Measurements from ENCODE around the gene DPP7.

Gene DPP7

DNA sequence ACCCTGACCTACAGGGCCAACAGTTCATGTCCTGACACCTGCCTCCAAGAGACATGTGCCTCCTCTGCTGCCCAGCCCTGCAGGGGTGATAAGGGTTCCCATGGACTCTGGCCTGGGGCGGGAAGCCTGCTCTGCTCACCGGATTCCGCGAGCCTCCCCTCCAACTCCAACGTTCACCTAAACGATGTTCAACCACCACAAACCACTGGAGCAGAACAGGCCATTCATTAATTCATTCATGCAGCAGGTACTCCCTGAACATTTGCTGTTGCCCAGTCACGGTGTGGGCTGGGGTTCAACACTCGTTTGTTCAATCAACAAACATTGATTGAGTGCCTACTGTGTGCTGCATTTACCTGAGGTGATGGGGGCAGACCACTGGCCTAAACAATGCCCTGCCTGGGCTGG is 40.5 kb downstream of the DPP7 start:
- no peak overlapping the region for H3K27ac ChIP-seq (ENCODE audit: poor library complexity, severe bottlenecking)
- DNase-seq (ENCODE audit: low spot score) (no peak), ATAC-seq (ENCODE audit: low read depth) (no peak)
- H3K36me3 ChIP-seq (ENCODE audit: low read depth) = peaks cover 5% of the 10 kb centered on the region; the same call in 1 of the 2 replicates
- no peaks in the 10 kb centered on the region for H3K9me3 ChIP-seq (ENCODE audit: severe bottlenecking)
- no peaks in the 10 kb centered on the region for H3K27me3 ChIP-seq (ENCODE audit: insufficient read depth, poor library complexity, severe bottlenecking)
- no peaks in the 10 kb centered on the region for H3K4me1 ChIP-seq (ENCODE audit: insufficient read depth, poor library complexity, severe bottlenecking)
- H3K4me3 ChIP-seq (ENCODE audit: severe bottlenecking) = no peak overlapping the region
- TF ChIP-seq, protein P1, sequence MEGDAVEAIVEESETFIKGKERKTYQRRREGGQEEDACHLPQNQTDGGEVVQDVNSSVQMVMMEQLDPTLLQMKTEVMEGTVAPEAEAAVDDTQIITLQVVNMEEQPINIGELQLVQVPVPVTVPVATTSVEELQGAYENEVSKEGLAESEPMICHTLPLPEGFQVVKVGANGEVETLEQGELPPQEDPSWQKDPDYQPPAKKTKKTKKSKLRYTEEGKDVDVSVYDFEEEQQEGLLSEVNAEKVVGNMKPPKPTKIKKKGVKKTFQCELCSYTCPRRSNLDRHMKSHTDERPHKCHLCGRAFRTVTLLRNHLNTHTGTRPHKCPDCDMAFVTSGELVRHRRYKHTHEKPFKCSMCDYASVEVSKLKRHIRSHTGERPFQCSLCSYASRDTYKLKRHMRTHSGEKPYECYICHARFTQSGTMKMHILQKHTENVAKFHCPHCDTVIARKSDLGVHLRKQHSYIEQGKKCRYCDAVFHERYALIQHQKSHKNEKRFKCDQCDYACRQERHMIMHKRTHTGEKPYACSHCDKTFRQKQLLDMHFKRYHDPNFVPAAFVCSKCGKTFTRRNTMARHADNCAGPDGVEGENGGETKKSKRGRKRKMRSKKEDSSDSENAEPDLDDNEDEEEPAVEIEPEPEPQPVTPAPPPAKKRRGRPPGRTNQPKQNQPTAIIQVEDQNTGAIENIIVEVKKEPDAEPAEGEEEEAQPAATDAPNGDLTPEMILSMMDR (IDR thresholded peaks at IDR 0.05; ENCODE audit: poor library complexity, severe bottlenecking) = no peak

DNA sequence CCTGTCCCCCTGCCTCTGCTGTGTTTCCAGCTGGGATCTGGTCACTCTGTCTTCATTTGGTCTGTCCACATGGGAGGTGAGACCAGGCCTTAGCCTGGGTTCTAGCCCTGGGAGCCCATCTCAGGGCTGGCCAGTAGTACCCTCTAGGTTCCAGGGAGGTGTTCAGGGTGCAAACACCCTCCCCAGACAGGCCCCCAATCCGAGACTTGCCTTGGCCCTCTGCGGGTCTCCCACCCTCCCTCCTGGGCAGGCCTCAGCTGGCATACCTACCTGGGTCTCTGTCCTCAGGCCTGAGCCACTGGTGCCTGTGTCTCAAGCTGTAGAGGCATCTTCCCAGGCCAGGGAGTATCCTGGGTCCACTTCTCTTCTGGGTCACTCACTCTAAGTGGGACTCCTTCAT is 43.3 kb downstream of the DPP7 start:
- Histone ChIP-seq H3K4me1 (ENCODE audit: insufficient read depth, poor library complexity, severe bottlenecking) (no peaks in the 10 kb centered on the region), H3K27ac (ENCODE audit: poor library complexity, severe bottlenecking) (peak overlapping the region; percentile 47), H3K27me3 (ENCODE audit: insufficient read depth, poor library complexity, severe bottlenecking) (no peaks in the 10 kb centered on the region), H3K4me3 (ENCODE audit: severe bottlenecking) (peak overlapping the region; percentile 90), H3K9me3 (ENCODE audit: severe bottlenecking) (no peaks in the 10 kb centered on the region), H3K36me3 (ENCODE audit: low read depth) (no peaks in the 10 kb centered on the region)
- ATAC-seq (ENCODE audit: low read depth) (no peak), DNase-seq (ENCODE audit: low spot score) (no peak)
- TF ChIP-seq, protein P1 (IDR thresholded peaks at IDR 0.05; ENCODE audit: poor library complexity, severe bottlenecking) = no peak

DNA sequence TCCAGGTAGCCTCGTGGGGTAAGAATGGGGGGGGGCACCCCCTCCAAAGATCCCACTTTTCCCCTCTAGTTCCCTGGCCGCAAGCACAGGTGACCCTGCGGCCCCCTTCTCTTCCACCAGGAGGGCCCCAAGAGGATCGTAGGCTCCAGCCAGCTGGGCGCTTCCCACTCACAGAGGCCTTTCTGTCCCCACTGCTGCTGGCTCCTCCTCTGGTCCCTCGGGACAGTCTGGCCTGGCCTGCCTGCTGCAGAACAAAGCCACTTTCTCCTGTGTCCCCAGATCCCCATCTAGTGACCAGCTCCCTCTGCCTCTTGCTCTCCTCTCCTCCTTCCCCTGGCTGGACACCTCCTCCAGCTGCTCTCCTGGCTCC is 43.6 kb downstream of the DPP7 start:
- H3K27ac ChIP-seq (ENCODE audit: poor library complexity, severe bottlenecking) = peak overlapping the region; percentile 47
- H3K4me1 ChIP-seq (ENCODE audit: insufficient read depth, poor library complexity, severe bottlenecking) = no peaks in the 10 kb centered on the region
- no peak for DNase-seq (ENCODE audit: low spot score)

DNA sequence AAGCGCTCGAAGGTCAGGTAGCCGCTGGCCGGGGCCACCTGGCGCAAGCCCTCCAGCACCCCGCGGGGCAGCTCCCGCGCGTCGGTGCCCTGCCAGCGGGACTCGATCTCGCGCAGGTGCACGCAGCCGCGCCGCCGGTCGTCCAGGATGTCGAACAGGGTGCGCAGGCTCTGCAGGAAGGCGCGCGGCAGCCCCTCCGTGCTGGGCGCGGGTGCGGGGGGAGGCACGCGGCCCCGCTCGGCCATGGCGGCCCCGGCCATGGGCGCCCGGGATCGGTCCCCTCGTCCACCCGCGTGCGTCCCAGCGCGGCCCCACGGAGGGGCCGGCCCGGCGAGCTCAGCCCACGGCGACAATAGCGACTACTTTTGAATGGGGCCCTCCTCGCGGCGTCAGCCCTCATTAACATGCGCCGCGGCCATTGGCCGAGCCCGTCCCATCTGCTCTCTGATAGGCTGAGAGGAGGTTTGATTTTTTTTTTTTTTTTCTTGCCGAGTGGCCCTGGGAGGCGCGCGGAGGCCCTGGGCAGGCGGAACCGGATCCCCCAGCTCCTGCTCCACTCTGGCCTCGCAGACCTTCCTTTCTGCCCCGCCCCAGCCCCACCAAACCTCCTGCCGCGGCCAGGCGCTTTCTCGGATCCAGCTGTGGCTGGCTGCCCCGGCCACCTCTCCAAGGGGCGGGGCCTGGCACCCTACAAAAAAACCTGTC is 44.2 kb downstream of the DPP7 start, which contains the start of gene SAPCD2:
Gene SAPCD2 (minus strand): TSS at position 357 of the 705 bp plus-strand sequence. CDS start 97 bp downstream, at position 260.
- peak; percentile 76 for ATAC-seq (ENCODE audit: low read depth)
- Histone ChIP-seq H3K4me1 (ENCODE audit: insufficient read depth, poor library complexity, severe bottlenecking) (no peaks in the 10 kb centered on the region), H3K9me3 (ENCODE audit: severe bottlenecking) (no peaks in the 10 kb centered on the region)

More for the DNA sequence above, 43.6 kb downstream of the DPP7 start:
- Histone ChIP-seq H3K9me3 (ENCODE audit: severe bottlenecking) (no peaks in the 10 kb centered on the region), H3K27me3 (ENCODE audit: insufficient read depth, poor library complexity, severe bottlenecking) (no peaks in the 10 kb centered on the region), H3K4me3 (ENCODE audit: severe bottlenecking) (peak overlapping the region; percentile 90), H3K36me3 (ENCODE audit: low read depth) (no peaks in the 10 kb centered on the region)
- TF ChIP-seq, protein P1 (IDR thresholded peaks at IDR 0.05; ENCODE audit: poor library complexity, severe bottlenecking) = no peak
- peak; percentile 8 for ATAC-seq (ENCODE audit: low read depth)

More for the DNA sequence above, 44.2 kb downstream of the DPP7 start, which contains the start of gene SAPCD2:
- TF ChIP-seq, protein P1 (IDR thresholded peaks at IDR 0.05; ENCODE audit: poor library complexity, severe bottlenecking) = no peak
- Histone ChIP-seq H3K27me3 (ENCODE audit: insufficient read depth, poor library complexity, severe bottlenecking) (no peaks in the 10 kb centered on the region), H3K4me3 (ENCODE audit: severe bottlenecking) (peak within 1 kb of the TSS; percentile 90), H3K36me3 (ENCODE audit: low read depth) (no peaks in the 10 kb centered on the region), H3K27ac (ENCODE audit: poor library complexity, severe bottlenecking) (peak within 1 kb of the TSS; percentile 47)
- DNase-seq (ENCODE audit: low spot score) = peak; percentile 88

Measured in RWPE2 (cell line).